ACC112 (cell line): Measurements from ENCODE around the gene MLPH.
A peak's percentile ranks its signal among the peaks of the same experiment; 100 is the strongest.

Experiments used
- H2AFZ ChIP-seq: fragments of 200-600 bp; sonication (generic); one replicate; pipeline ENCODE4 v1.6.0; 2017; ENCODE audit warnings: antibody characterized with exemption, low read length; ENCODE audit not compliant: unreplicated experiment
- H3K27ac ChIP-seq: fragments of 200-600 bp; sonication (generic); 2 replicates; pipeline ENCODE4 v1.5.1; 2014; ENCODE audit warnings: low read depth, mild to moderate bottlenecking, antibody characterized with exemption, low read length, moderate library complexity
- H3K27me3 ChIP-seq: fragments of 200-600 bp; sonication (generic); 2 replicates; pipeline ENCODE4 v1.6.1; 2014; ENCODE audit warnings: mild to moderate bottlenecking, antibody characterized with exemption, low read length, moderate library complexity, mixed read lengths; ENCODE audit not compliant: insufficient read depth
- H3K36me3 ChIP-seq: fragments of 200-600 bp; sonication (generic); 2 replicates; pipeline ENCODE4 v1.6.1; 2016; ENCODE audit warnings: mild to moderate bottlenecking, antibody characterized with exemption, low read length, moderate library complexity, mixed read lengths; ENCODE audit not compliant: insufficient read depth
- H3K4me1 ChIP-seq: fragments of 200-600 bp; sonication (generic); one replicate; pipeline ENCODE4 v1.6.1; 2016; ENCODE audit warnings: low read length, mixed read lengths; ENCODE audit not compliant: insufficient read depth, unreplicated experiment, control insufficient read depth
- H3K4me3 ChIP-seq: fragments of 200-600 bp; sonication (generic); 2 replicates; pipeline ENCODE4 v1.5.1; 2014; ENCODE audit warnings: mild to moderate bottlenecking, low read depth, low read length
- H3K79me2 ChIP-seq: fragments of 200-600 bp; sonication (generic); one replicate; pipeline ENCODE4 v1.6.0; 2016; ENCODE audit warnings: low read length; ENCODE audit not compliant: control insufficient read depth, unreplicated experiment, insufficient read depth

MLPH gene

DNA sequence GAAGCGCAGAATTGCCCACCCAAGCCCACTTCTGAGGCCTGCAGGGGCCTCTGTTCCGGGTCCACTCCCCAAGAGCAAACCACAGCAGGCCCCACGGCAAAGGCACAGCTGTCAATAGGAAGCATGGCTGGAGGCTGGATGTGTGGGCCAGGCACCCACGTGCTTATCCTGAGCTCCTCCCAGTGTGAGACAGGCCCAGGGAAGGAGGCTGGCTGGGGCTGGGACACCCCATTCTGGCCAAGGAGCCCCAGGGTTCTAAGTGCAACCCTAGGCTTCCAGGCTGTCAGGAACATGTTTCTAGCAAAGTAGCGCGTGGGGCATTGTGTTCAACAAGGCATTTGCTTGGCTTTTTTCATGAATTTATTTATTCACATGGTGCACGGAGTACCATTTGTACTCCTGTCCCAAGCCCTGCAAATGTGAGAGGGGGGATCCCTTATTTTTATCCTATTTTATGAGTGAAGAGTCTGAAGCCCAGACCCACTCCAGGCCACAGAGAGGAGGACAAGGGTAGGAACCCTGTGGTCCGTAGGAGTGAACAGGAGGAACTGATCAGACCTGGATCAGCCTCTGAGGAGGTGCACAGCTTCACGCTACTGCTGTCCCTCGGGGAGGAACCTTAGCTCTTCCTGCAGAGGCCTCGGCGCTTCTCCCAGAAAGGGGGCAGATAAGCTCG lies 109.6 kb downstream of the MLPH start:
- no peak overlapping the region for H2AFZ ChIP-seq
- no peaks in the 10 kb centered on the region for H3K36me3 ChIP-seq
- no peaks in the 10 kb centered on the region for H3K27me3 ChIP-seq
- no peaks in the 10 kb centered on the region for H3K79me2 ChIP-seq
- peaks cover 11% of the 10 kb centered on the region for H3K4me1 ChIP-seq
- no peak overlapping the region for H3K27ac ChIP-seq
- no peak overlapping the region for H3K4me3 ChIP-seq

DNA sequence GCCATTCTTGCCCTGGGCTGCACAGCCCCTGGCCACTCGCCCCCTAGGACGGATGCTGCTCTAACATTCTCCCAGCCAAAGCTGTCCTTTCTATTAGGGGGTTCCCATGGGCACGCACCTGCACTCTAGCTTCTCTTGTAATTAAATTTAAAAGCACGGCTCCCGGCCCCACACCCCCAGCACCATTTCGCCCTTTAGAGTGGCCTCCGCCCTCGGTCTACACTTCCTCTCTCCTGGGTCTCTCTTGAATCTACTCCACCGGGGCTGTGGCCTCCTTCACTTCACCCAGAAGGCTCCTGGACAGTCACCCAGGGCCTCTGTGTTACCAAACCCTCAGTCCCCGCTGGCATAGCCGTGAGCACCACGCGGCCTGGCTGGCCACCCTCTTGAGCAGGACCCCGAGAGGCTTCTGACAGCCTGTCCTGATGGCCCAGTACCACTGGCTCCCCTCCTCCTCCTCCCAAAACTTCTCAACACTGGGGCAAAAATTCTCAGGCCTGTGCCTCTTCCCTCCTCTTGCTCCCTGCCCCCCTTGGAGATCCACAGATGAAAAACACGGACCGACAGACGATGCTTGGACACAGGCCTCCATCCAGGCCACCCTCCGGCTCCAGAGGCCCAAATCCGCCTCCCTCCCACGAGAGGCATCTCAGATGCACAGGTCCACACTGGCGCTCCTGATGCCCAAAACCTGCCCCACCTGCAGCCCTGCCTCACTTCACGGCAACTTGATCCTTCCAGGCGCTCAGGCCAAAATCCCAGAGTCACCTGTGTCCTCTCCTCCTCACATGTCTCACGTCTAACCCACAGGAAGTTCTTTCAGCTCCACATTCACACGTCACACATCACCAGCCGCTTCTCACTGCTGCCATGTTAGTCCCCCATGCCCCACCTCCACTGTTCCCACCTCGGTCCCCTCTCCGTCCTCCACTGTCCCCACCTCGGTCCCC lies 110.4 kb downstream of the MLPH start:
- Histone ChIP-seq H3K27ac (no peak overlapping the region), H3K4me1 (peaks cover 11% of the 10 kb centered on the region), H3K27me3 (no peaks in the 10 kb centered on the region), H3K36me3 (no peaks in the 10 kb centered on the region), H2AFZ (no peak overlapping the region), H3K4me3 (no peak overlapping the region), H3K79me2 (no peaks in the 10 kb centered on the region)

DNA sequence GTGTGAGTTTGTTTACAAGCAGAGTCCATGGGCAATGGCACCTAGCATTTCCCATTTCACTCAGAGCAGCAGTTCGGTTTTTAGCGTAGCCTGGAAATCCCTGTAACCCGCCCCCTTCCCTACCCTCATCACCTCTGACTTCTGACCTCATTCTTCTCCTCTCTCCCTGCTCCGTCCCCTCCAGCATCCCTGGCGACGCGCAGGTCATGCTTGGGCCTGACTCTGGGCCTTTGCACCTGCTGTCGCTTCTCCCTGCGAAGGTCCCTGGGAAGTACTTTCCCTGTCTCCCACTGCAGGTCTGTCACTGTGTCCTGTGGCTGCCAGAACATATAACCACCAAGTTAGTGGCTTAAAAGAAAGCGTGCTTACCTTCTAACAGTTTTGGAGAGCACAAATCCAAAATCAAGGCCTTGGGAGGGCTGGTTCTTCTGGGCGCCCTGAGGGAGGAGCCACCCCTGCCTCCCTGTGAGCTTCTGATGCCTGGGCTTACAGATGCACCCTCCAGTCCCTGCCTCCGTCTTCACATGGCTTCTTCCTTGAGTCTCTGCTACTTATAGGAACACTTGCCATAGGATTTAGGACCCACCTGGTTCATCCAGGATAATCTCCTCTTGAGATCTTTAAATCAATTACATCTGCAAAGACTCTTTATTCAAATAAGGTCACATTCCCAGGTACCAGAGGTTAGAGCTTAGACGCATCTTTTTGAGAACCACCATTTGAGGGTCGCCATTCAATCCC lies 111.6 kb downstream of the MLPH start:
- Histone ChIP-seq H3K36me3 (no peaks in the 10 kb centered on the region), H3K79me2 (no peaks in the 10 kb centered on the region), H3K27ac (no peak overlapping the region), H3K4me1 (peaks cover 16% of the 10 kb centered on the region), H2AFZ (no peak overlapping the region), H3K4me3 (no peak overlapping the region), H3K27me3 (no peaks in the 10 kb centered on the region)

DNA sequence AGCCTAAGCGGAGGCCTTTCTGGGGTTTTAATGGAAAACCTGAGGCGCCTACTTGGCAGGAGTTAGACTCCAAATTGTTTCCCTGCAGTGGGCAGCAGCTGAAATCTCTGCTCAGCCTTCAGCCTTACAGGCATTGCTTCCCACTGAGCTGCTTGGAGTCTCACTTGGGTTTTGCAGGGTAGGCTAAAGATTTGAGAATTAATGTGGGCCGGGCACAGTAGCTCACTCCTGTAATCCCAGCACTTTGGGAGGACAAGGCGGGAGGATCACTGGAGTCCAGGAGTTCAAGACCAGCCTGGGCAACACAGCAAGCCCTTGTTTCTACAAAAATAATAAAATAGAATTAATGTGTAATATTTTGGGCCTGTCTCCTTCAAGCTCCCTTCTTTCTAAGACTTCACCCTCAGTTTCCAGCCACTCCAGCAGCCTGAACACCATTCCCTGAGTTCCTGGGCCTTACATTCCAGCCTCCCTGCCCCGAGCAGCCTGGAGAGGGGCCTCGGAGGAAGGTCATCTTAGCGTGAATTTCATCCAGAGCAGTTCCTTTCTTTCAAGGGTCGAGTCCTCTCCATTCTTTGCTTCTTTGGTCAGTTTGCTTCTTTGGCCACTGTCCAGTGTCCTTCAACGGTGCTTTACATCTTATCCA lies 112.5 kb downstream of the MLPH start:
- H3K36me3 ChIP-seq, result no peaks in the 10 kb centered on the region
- H2AFZ ChIP-seq, result peak overlapping the region; percentile 99
- H3K27me3 ChIP-seq, result no peaks in the 10 kb centered on the region
- peaks cover 19% of the 10 kb centered on the region for H3K4me1 ChIP-seq
- peak overlapping the region; percentile 53 for H3K4me3 ChIP-seq
- no peak overlapping the region for H3K27ac ChIP-seq
- no peaks in the 10 kb centered on the region for H3K79me2 ChIP-seq

DNA sequence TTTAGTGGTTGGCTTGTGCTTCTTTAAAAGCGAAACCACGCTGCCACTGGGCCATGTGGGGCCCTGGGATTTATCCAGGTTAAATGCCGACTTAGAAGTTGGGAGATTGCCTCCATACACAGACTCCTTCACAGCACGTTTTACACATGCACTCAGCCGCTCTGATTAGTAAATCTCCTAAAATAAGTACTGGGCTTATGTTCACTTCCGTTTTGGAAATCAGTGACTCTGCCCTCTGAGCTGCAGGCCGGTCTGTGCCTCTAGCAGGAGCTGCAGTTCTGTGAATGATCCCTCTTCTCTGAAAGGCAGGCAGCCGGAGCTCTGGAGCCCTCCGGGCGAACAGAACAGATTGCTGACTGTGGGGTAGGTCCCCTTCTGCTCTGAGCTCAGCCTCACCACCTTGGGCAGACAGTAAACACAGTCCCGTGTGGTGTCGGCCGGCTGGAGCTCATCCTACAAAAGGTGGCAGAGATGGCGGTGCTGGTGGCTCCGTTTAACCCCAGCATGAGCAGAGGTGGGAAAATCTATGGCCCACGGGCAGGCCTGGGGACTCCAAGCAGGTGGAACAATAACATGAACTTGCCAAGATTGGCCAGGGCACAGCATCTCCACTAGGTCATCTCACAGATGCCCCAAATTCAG lies 113.3 kb downstream of the MLPH start:
- Histone ChIP-seq H3K4me1 (peaks cover 19% of the 10 kb centered on the region), H3K27me3 (no peaks in the 10 kb centered on the region), H2AFZ (peak overlapping the region; percentile 99)

DNA sequence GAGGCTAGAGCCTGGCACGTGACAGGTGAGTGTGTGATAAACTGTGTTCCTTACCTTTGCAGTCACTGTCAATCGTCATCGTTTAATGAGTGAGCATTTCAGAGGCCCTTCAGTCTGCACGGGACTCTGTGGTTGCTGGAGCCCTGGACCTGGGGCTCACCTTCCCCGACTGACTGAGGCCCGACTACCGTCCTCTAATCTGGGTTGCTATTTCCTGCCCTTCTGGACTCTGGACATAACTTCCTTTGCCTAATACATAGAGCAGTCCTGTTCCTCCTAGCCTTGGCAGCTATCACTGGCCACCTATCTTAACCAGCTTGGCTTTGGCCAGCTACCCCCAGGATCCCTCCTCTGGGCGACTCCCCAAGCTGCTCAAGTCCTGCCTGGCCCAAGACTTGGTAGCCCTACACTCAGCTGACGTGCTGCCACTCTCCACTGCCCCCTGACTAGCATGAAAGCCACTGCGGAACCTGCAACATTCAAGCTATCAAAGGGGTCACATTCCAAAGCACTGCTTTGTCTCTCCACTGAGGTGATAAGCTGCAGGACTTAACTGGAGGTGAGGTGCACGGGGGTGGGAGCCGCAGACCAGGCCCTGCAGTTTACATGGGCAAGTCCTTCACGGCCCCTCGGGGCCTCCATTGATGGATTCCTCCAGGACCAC lies 114.5 kb downstream of the MLPH start:
- Histone ChIP-seq H3K4me1 (peaks cover 19% of the 10 kb centered on the region), H3K27ac (no peak overlapping the region), H3K79me2 (no peaks in the 10 kb centered on the region), H3K36me3 (no peaks in the 10 kb centered on the region), H2AFZ (no peak overlapping the region), H3K27me3 (no peaks in the 10 kb centered on the region), H3K4me3 (no peak overlapping the region)

More for the DNA sequence above, 113.3 kb downstream of the MLPH start:
- Histone ChIP-seq H3K79me2 (no peaks in the 10 kb centered on the region), H3K4me3 (peak overlapping the region; percentile 53), H3K36me3 (no peaks in the 10 kb centered on the region), H3K27ac (no peak overlapping the region)

DNA sequence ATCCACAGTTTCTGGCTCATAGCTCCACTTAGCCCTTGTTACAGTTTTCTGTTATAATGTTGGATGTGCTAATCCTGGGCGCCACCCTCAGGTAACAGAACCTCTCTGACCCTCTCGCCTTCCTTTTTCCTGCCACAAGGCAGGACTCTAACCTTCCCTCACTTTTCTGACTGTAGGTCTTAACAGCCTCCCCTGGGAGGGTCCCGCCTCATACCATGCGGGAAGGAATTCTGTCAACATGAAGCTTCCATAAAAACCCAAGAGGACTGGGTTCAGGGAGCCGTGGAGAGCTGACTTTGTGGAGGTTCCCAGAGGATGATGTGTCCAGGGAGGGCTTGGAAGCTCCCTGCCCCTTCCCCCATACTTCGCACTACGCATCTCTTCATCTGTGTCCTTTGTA lies 115.4 kb downstream of the MLPH start:
- Histone ChIP-seq H3K27ac (no peak overlapping the region), H3K4me3 (no peak overlapping the region), H2AFZ (no peak overlapping the region), H3K27me3 (no peaks in the 10 kb centered on the region), H3K4me1 (peaks cover 19% of the 10 kb centered on the region), H3K36me3 (no peaks in the 10 kb centered on the region), H3K79me2 (no peaks in the 10 kb centered on the region)

DNA sequence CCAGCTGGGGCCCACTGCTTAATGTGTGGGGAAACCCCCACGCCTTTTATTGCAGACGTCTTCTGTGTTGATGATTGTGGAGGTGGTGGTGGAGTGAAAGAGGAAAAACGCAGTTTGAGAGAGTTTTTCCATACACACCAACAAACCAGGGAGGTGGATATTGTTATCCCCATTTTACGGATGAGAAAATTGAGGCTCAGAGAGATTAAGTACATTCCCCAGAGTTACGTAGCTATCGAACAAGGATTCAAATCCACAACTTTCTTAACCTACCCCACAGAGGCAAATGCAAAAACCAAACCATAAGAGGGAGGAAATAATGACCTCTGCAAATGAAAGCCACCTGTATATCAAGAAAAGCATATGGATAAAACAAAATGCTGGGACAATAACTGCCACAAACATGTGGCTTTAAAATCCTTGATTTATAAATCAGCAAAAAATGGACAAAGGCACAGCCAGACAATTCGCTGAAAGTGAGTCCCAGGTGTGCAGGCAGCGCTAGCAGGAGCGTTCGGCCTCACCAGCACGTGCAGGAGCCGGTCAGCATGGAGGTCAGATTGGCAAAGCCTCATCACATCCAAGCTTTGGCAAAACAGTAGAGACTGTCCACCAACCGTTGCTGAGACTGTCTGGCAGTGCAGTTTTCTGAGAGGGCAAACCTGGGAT lies 116.1 kb downstream of the MLPH start:
- H3K4me3 ChIP-seq, result no peak overlapping the region
- peak overlapping the region; percentile 97 for H2AFZ ChIP-seq
- no peaks in the 10 kb centered on the region for H3K36me3 ChIP-seq
- H3K4me1 ChIP-seq, result peaks cover 19% of the 10 kb centered on the region
- H3K79me2 ChIP-seq, result no peaks in the 10 kb centered on the region
- no peaks in the 10 kb centered on the region for H3K27me3 ChIP-seq
- peak overlapping the region; percentile 83 for H3K27ac ChIP-seq

DNA sequence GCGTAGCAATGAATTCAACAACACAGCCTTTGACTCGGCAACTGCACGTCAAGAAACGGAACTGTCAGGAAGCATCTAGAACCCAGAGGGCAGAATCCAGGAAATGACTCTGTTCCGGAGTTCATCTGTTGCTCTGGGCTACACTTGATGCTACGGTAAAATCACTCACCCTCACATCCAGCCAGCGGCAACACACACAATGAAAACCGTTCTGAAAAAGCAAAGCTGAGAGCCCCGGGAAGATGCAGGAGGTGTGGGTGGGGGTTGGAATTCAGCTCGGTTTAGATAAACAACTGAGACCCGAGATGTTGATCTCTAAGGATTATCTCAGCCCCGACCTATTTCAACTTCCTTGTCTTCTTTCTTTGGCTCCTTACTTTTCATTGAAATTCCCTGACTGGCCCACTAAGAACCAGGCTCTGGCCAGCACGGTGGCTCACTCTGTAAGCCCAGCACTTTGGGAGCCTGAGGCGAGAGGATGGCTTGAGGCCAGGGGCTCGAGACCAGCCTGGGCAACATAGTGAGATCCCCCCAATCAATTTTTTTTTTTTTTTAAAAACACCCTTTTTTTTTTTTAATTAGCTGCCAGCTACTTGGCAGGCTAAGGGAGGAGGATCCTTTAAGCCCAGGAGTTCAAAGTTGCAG lies 116.8 kb downstream of the MLPH start:
- Histone ChIP-seq H2AFZ (peak overlapping the region; percentile 97), H3K4me1 (peaks cover 19% of the 10 kb centered on the region), H3K27ac (peak overlapping the region; percentile 83)

More for the DNA sequence above, 116.8 kb downstream of the MLPH start:
- Histone ChIP-seq H3K4me3 (peak overlapping the region; percentile 40), H3K27me3 (no peaks in the 10 kb centered on the region), H3K79me2 (no peaks in the 10 kb centered on the region), H3K36me3 (no peaks in the 10 kb centered on the region)
